ENCODE results near the gene TMCC3.
A peak's percentile ranks its signal among the peaks of the same experiment; 100 is the strongest.
"Not testable (repeated sequence)": the region's sequence is repeated elsewhere in the genome, so short reads cannot be mapped to it uniquely, and the experiment has no call there.

Gene TMCC3

GRCh38 chr12:94566345-94566744, 84.0 kb downstream of the TMCC3 start:
- no peak for DNase-seq (ENCODE audit: low read depth)

- DNase-seq (ENCODE audit: low read depth), result no peak
These were observed 84.7 kb downstream of the TMCC3 start for GRCh38 chr12:94565683-94566082.

- DNase-seq (ENCODE audit: low read depth), result no peak
These were observed 87.1 kb downstream of the TMCC3 start for GRCh38 chr12:94563286-94563685.

GRCh38 chr12:94561943-94562411, 88.4 kb downstream of the TMCC3 start:
- DNase-seq (ENCODE audit: low read depth), result no peak

- peak; percentile 48 for DNase-seq (ENCODE audit: low read depth)
These were observed 89.7 kb downstream of the TMCC3 start for GRCh38 chr12:94560431-94561221.

- DNase-seq (ENCODE audit: low read depth), result no peak
These were observed 91.7 kb downstream of the TMCC3 start for GRCh38 chr12:94558612-94559011.

- DNase-seq (ENCODE audit: low read depth), result no peak
These were observed 92.5 kb downstream of the TMCC3 start for GRCh38 chr12:94557746-94558295.

GRCh38 chr12:94555687-94556086, 94.7 kb downstream of the TMCC3 start:
- no peak for DNase-seq (ENCODE audit: low read depth)

GRCh38 chr12:94553875-94554274, 96.5 kb downstream of the TMCC3 start:
- DNase-seq (ENCODE audit: low read depth), result no peak

- DNase-seq (ENCODE audit: low read depth), result peak; percentile 59
These were observed 97.2 kb downstream of the TMCC3 start for GRCh38 chr12:94553130-94553519.

GRCh38 chr12:94551810-94552209, 98.5 kb downstream of the TMCC3 start:
- DNase-seq (ENCODE audit: low read depth), result no peak

- no peak for DNase-seq (ENCODE audit: low read depth)
These were observed 99.4 kb downstream of the TMCC3 start for GRCh38 chr12:94550964-94551363.

- DNase-seq (ENCODE audit: low read depth), result not testable (repeated sequence)
These were observed 101.5 kb downstream of the TMCC3 start for GRCh38 chr12:94548833-94549232.

GRCh38 chr12:94545935-94546771, 104.2 kb downstream of the TMCC3 start:
- DNase-seq (ENCODE audit: low read depth), result peak; percentile 48

GRCh38 chr12:94544355-94544754, 106.0 kb downstream of the TMCC3 start:
- no peak for DNase-seq (ENCODE audit: low read depth)

GRCh38 chr12:94538318-94538717, 112.0 kb downstream of the TMCC3 start:
- DNase-seq (ENCODE audit: low read depth), result no peak

GRCh38 chr12:94536040-94536965, 114.1 kb downstream of the TMCC3 start:
- no peak for DNase-seq (ENCODE audit: low read depth)

GRCh38 chr12:94535510-94535921, 114.8 kb downstream of the TMCC3 start:
- DNase-seq (ENCODE audit: low read depth), result no peak

- no peak for DNase-seq (ENCODE audit: low read depth)
These were observed 115.4 kb downstream of the TMCC3 start for GRCh38 chr12:94534774-94535509.

- no peak for DNase-seq (ENCODE audit: low read depth)
These were observed 116.1 kb downstream of the TMCC3 start for GRCh38 chr12:94534278-94534677.

All from non-pigmented ciliary epithelial cell (primary cell).